ENCODE data around the gene SH3D19. TPM values are rescaled to one million over a fixed set of nuclear protein-coding genes. Genes with fewer than 3 reads are reported as not detected.

Gene SH3D19
- polyA plus RNA-seq, 3 donors, result not detected

DNA sequence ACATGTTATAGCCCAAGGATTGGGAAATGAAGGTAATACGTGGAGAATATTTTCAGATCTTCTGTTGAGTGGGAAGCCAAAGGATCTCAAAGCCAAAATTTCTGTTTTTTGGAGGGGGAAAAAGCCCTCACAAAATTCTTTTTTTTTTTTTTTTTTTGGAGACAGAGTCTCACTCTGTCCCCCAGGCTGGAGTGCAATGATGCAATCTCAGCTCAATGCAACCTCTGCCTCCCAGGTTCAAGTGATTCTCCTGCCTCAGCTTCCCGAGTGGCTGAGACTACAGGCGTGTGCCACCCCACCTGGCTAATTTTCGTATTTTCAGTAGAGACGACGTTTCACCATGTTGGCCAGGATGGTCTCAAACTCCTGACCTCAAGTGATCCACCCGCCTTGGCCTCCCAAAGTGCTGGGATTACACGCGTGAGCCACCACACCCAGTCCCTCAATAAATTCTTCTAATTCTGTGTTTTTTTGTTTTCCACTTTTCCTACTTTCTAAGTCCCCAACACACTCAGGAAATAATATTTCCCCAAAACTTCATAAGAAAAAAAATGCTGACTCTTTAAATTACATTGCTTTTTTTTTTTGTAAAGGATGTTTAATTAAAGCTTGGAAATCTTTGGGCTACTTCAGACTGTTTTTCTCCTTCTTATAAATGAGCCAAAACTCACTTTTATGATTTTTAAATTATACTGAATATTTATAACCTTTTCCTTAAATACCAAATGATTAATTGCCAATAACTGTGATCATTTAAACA lies 174.4 kb downstream of the SH3D19 start:
- intact Hi-C loops (cut with micrococcal nuclease), result no loop called here
- Histone ChIP-seq H3K36me3 (replicated peaks in 1 of 2; ENCODE audit: control insufficient read depth in 1 of 2, insufficient read depth in 2 of 2, low read length in 2 of 2) (no peaks in the 10 kb centered on the region), H3K4me1 (ENCODE audit: control insufficient read depth in 1 of 2, insufficient read depth in 2 of 2, low read length in 2 of 2) (no peaks in the 10 kb centered on the region), H3K27me3 (ENCODE audit: control insufficient read depth in 2 of 2, insufficient read depth in 2 of 2, low read length in 2 of 2) (no peaks in the 10 kb centered on the region), H2AFZ (ENCODE audit: insufficient read depth, low read depth, low read length, poor library complexity, severe bottlenecking) (no peak overlapping the region), H3K9me3 (replicated peaks in 1 of 2; ENCODE audit: control insufficient read depth in 1 of 2, insufficient read depth in 1 of 2, low read length in 2 of 2) (no peaks in the 10 kb centered on the region), H3K9ac (ENCODE audit: insufficient read depth, low read length, poor library complexity, severe bottlenecking) (no peak overlapping the region), H4K20me1 (ENCODE audit: insufficient read depth, low read length) (no peaks in the 10 kb centered on the region), H3K4me3 (replicated peaks in 1 of 3; ENCODE audit: low read depth in 2 of 3, low read length in 3 of 3) (no peak overlapping the region), H3K27ac (ENCODE audit: low read depth in 1 of 2, low read length in 2 of 2) (no peak overlapping the region), H3K79me2 (ENCODE audit: insufficient read depth, low read length) (no peaks in the 10 kb centered on the region), H3K4me2 (replicated peaks; ENCODE audit: extremely low read depth, low read length, poor library complexity, severe bottlenecking) (no peak overlapping the region)
- TF ChIP-seq, protein P1, sequence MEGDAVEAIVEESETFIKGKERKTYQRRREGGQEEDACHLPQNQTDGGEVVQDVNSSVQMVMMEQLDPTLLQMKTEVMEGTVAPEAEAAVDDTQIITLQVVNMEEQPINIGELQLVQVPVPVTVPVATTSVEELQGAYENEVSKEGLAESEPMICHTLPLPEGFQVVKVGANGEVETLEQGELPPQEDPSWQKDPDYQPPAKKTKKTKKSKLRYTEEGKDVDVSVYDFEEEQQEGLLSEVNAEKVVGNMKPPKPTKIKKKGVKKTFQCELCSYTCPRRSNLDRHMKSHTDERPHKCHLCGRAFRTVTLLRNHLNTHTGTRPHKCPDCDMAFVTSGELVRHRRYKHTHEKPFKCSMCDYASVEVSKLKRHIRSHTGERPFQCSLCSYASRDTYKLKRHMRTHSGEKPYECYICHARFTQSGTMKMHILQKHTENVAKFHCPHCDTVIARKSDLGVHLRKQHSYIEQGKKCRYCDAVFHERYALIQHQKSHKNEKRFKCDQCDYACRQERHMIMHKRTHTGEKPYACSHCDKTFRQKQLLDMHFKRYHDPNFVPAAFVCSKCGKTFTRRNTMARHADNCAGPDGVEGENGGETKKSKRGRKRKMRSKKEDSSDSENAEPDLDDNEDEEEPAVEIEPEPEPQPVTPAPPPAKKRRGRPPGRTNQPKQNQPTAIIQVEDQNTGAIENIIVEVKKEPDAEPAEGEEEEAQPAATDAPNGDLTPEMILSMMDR (IDR thresholded peaks at IDR 0.05), result no peak
- no peak overlapping the region for H3K4me3 Mint-ChIP-seq
- WGBS (ENCODE audit: insufficient coverage), result 97% methylated on average over 9 of the region's 9 CpGs
- peaks cover 1 to 5% (median 2%) of the 10 kb centered on the region in 3 donors for H3K27me3 Mint-ChIP-seq (ENCODE audit: low read depth in 3 of 3)
- no peak for DNase-seq
- no peaks in the 10 kb centered on the region for H3K4me1 Mint-ChIP-seq
- no peak overlapping the region for H3K27ac Mint-ChIP-seq
- H3K36me3 Mint-ChIP-seq, result no peaks in the 10 kb centered on the region
- no peaks in the 10 kb centered on the region for H3K9me3 Mint-ChIP-seq

GRCh38 chr4:151148261-151148660 lies 177.1 kb downstream of the SH3D19 start:
- no peaks in the 10 kb centered on the region for H3K79me2 ChIP-seq (ENCODE audit: insufficient read depth, low read length)
- no peak for DNase-seq
- intact Hi-C loops (cut with micrococcal nuclease), result no loop called here
- H3K27ac ChIP-seq (ENCODE audit: low read depth in 1 of 2, low read length in 2 of 2), result no peak overlapping the region
- Mint-ChIP-seq H3K4me1 (no peaks in the 10 kb centered on the region), H3K9me3 (no peaks in the 10 kb centered on the region), H3K4me3 (no peak overlapping the region), H3K36me3 (no peaks in the 10 kb centered on the region), H3K27ac (no peak overlapping the region), H3K27me3 (ENCODE audit: low read depth in 3 of 3) (peaks cover 2 to 6% (median 4%) of the 10 kb centered on the region in 3 donors)
- no peak overlapping the region for H2AFZ ChIP-seq (ENCODE audit: insufficient read depth, low read depth, low read length, poor library complexity, severe bottlenecking)
- no peaks in the 10 kb centered on the region for H3K4me1 ChIP-seq (ENCODE audit: control insufficient read depth in 1 of 2, insufficient read depth in 2 of 2, low read length in 2 of 2)
- no peaks in the 10 kb centered on the region for H4K20me1 ChIP-seq (ENCODE audit: insufficient read depth, low read length)
- no peak overlapping the region for H3K9ac ChIP-seq (ENCODE audit: insufficient read depth, low read length, poor library complexity, severe bottlenecking)
- H3K27me3 ChIP-seq (ENCODE audit: control insufficient read depth in 2 of 2, insufficient read depth in 2 of 2, low read length in 2 of 2), result no peaks in the 10 kb centered on the region
- H3K9me3 ChIP-seq (replicated peaks in 1 of 2; ENCODE audit: control insufficient read depth in 1 of 2, insufficient read depth in 1 of 2, low read length in 2 of 2), result no peaks in the 10 kb centered on the region
- no CpG with 5 or more reads among the region's 4 CpGs for WGBS (ENCODE audit: insufficient coverage)
- TF ChIP-seq, protein P1 (IDR thresholded peaks at IDR 0.05), result no peak
- no peak overlapping the region for H3K4me2 ChIP-seq (replicated peaks; ENCODE audit: extremely low read depth, low read length, poor library complexity, severe bottlenecking)
- H3K4me3 ChIP-seq (replicated peaks in 1 of 3; ENCODE audit: low read depth in 2 of 3, low read length in 3 of 3), result no peak overlapping the region
- H3K36me3 ChIP-seq (replicated peaks in 1 of 2; ENCODE audit: control insufficient read depth in 1 of 2, insufficient read depth in 2 of 2, low read length in 2 of 2), result no peaks in the 10 kb centered on the region

Measured in CD14-positive monocyte (primary cell).